HTR-8/SVneo (cell line): ENCODE data around the gene EFHD2.
"Not testable (repeated sequence)": the region's sequence is repeated elsewhere in the genome, so short reads cannot be mapped to it uniquely, and the experiment has no call there.

Experiments
- DNase-seq: peaks from one replicate; pipeline ENCODE4 v3.0.0; 2011; ENCODE audit warnings: low spot score, mixed read lengths; ENCODE audit not compliant: insufficient read length
- FAIRE-seq: peaks from 2 replicates; lab custom pipeline; 2011; peaks lifted over from hg19 to GRCh38; lab: Jason Lieb, UNC

EFHD2 gene, protein sequence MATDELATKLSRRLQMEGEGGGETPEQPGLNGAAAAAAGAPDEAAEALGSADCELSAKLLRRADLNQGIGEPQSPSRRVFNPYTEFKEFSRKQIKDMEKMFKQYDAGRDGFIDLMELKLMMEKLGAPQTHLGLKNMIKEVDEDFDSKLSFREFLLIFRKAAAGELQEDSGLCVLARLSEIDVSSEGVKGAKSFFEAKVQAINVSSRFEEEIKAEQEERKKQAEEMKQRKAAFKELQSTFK

DNA sequence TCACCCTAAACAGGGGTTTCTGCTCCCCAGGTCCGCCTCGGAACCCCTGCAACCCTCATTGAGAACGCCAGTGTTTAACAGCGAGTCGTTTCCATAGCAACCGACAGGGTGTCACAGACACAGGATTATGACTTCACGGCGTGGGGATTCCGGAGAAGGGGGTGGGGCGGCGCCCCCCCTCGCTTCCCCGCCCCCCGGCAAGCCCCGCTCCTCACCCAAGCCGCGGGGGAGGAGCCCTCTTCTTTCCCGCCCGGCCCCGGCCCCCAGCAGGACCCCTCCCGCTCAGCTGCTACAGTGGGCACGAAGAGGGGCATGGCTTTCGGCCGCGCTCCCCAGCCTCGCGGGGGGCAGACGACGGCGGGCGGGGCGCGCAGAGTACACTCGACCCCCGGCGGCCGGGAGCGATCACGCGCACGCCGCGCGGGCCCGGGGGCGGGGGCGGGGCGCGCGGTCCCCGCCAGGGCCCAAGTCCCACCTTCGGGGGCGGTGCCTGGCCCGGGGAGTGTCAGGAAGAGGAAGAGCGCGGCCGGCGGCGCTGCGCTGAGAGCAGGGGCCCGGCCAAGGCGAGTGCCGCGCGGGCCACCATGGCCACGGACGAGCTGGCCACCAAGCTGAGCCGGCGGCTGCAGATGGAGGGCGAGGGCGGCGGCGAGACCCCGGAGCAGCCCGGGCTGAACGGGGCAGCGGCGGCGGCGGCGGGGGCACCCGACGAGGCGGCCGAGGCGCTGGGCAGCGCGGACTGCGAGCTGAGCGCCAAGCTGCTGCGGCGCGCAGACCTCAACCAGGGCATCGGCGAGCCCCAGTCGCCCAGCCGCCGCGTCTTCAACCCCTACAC is at the start of gene EFHD2:
TSS of gene EFHD2 (plus strand) at position 501 of the 835 bp plus-strand sequence. CDS start at position 585, 84 bp downstream.
- DNase-seq (peak; percentile 76), FAIRE-seq (peak; percentile 65)

DNA sequence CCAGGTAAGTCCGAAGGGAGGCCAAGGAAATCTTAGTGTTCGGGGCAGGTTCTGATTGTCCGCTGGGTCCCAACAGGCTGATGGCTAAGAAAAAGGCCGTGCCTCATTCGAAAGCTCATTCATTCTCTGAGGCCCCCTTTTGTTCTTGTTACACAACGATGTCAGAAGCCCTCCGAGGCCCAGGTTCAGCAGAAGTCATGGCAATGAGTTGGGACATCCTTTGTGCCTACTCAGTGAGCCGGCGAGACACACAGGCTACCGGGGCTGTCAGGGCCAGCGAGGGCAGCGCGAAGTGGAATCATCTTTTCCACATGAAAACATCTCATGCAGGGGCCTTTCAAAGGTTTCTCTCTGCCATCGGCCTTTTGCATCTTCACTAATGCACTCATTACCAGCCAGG is 49.0 kb upstream of the EFHD2 start:
- DNase-seq (no peak), FAIRE-seq (no peak)

DNA sequence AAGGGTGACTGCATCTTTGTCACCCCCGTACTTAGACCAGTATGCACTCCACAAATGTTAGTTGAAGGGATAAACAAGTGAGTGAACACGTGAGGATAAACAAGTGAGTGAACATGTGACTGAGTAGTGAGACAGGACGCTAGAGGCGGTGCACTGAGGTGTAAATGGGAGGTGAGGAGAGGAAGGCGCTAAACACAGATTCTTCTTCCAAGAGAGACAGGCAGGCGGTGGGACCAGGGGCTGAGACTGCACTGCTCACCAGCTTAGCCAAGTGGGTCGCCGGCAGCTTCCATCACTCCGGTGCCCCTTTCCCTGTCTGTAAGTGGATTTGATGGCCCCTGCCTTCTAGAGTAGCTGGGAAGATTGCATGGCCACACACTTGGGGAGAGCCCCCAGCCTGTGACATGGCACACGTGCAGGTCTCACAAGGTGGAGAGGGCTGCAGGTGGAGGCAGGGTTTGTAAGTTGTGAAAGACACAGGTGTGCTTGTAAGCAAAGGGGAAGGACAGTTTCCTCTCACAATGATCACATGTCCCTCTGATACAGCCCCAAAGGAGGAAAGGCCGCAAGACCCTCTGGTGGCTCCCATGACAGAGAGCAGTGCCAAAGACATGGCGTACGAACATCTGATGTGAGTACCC is 47.5 kb upstream of the EFHD2 start:
- DNase-seq (no peak), FAIRE-seq (no peak)

DNA sequence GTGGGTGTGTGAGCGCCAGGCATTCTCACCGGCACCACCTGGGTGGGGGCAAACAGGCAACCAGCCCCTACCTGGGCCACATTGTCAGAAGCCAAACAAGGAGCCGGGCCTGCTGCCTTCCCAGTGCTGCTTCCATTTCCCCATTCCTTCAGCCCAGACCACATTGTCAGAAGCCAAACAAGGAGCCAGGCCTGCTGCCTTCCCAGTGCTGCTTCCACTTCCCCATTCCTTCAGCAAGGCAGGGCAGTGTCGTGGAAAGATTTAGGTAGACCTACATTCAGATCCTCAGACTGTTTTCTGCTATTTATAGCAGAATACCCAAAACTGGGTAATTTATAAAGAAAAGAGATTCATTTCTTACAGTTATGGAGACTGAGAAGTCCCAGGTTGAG is 47.0 kb upstream of the EFHD2 start:
- DNase-seq: no peak
- no peak for FAIRE-seq

DNA sequence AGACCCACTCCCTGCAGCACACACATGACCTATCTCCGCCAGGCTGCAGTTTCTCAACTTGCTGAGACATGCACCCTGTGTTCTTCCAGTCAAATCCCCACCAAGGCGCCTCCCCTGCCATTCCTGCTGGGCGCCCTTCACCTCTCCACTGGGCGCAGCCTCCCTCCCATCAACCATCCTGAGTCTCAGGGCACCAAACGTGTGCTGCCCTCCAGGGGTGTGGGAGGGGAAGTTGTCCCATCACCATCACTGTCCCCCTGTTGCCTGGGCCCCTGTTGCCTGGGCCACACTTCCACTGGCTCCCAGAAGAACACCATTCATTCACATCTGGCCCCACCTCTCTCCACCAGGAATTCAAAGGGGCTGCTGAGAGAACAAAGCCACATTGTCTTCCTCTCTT is 44.9 kb upstream of the EFHD2 start:
- FAIRE-seq: no peak
- no peak for DNase-seq

DNA sequence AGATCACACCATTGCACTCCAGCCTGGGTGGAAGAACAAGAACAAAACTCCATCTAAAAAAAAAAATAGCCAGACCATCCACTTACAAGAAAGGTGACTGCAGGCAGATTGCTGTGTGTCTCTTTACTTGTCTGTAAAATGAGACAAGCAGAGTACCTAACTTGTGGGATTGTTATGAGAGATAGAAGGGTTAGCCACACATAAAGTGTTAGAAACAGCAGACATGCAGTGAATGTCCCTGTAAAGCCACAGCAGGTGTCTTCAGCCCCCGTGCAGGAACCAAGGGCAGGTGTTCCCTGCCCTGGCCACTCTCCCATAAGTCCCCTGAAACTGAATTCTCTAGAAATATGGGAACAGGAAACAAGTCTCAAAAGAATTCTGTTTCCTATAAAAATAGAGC is 40.8 kb upstream of the EFHD2 start:
- DNase-seq: no peak
- no peak for FAIRE-seq

DNA sequence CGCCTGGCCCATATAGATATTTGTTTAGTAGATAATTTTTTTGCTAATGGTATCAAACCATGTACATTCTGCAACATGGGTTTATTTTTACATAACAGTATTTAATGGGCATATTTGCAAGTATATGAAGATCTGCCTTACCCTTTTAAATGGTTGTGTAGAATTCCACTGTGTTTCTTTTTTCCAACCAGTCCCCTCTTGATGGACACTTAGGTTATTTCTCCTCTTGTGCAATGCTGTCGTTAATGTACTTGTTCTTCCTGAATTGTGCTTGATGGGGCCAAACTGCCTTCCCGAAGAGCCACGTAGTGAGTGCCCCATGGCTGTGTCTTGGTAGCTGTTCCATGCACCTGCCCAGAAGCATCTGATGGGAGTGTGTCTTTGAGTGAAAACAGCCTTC is 39.4 kb upstream of the EFHD2 start:
- FAIRE-seq: no peak

DNA sequence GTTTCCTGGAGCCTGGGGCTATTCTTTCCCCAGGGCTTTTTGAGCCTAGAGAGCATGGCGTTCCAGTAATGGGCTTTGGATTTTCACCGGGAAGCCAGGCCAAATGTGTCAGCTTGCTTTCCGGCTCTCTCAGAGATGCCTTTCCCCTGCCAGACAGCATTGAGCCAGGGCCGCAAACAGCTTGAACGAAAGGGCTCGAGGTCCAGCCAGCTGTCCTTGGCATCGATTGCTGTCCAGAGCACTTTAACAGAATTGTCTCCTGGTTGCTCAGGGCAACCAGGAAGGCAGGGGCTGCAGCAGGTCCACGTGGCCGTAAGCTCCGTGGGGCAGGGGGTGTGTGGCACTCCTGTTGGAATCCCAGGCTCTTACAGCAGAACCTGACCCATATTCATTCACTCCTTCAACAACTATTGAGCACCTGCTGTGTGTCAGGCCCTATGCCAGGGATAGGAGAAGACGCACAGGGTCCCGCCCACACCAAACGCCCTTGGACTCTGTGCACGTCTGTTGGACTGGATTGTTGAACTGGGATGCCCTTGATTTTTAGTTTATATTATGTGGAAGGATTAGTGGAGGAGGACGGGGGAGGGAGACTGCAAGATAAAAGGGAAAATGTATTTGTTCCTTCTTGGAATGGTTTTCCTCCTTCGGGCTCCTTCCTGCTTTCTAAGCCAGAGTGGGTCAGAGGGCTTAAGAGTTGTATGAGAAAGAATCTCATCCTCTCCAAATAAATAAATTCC is 38.7 kb upstream of the EFHD2 start:
- no peak for FAIRE-seq
- DNase-seq: no peak

More for the DNA sequence above, 39.4 kb upstream of the EFHD2 start:
- DNase-seq: no peak

DNA sequence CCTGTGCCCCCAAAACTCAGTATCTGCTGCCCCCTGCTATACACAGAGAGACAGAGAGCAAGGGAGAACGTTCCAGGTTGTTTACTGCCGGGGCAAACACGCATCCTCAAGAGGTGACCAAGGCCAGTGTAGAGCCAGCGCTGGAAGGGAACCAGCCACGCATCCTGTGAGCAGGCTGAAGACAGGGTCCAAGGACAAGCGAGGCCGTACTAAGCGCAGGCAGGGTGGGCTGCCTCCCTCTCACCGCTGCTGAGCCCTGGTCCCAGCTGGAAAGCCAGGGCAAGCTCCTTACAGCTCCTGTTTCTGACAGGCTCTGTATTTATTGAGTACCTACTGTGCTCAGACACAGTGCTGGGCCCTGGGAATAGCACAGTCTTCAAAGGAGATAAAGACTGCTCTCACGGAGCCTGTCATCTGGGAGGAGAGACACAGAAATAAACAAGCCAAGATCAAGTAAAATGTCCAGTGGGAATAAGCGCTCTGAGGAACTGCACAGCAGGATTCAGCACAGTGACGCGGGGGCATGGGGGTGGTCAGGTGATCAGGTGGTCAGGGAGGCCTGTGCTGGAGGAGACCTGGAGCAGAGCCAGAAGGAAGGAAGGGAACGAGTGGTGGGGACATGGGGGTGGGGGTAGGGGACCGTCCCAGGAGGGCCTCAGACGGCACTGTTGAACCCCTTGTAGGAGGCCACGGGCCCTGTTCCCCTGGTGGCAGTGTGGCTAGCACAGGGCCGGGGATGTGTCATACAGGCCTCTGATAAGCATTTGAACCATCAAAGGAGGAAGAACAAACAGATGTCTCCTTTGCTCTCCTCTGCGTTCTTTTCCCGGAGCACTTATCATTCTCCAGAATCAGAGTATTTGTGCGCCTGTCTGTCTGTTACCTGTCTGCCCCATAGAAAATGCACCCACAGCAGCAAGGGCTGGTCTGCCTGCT is 37.8 kb upstream of the EFHD2 start:
- no peak for FAIRE-seq

DNA sequence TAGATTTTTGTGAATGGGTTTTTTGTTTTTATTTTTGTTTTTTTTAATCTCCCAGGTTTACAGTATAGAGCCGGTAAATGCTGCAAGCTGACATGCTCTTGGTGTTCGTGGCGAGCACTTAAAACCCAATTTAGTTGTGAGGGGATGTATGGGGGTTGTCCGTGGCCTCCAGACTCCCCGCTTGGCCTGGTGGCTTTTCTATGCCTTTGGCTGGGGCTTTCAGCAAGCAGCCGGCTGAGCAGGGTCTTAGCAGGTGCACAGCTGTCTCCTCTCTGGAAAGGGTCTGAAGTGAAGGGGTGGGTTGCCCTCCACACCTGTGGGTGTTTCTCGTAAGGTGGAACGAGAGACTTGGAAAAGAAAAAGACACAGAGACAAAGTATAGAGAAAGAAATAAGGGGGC is 31.0 kb upstream of the EFHD2 start:
- FAIRE-seq (no peak), DNase-seq (no peak)

More for the DNA sequence above, 37.8 kb upstream of the EFHD2 start:
- no peak for DNase-seq

DNA sequence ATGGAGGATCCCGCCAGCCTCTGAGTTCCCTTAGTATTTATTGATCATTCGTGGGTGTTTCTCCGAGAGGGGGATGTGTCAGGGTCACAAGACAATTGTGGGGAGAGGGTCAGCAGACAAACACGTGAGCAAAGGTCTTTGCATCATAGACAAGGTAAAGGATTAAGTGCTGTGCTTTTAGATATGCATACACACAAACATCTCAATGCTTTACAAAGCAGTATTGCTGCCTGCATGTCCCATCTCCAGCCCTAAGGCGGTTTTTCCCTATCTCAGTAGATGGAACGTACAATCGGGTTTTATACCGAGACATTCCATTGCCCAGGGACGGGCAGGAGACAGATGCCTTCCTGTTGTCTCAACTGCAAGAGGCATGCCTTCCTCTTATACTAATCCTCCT is 30.5 kb upstream of the EFHD2 start:
- FAIRE-seq, DNase-seq: not testable (repeated sequence)

DNA sequence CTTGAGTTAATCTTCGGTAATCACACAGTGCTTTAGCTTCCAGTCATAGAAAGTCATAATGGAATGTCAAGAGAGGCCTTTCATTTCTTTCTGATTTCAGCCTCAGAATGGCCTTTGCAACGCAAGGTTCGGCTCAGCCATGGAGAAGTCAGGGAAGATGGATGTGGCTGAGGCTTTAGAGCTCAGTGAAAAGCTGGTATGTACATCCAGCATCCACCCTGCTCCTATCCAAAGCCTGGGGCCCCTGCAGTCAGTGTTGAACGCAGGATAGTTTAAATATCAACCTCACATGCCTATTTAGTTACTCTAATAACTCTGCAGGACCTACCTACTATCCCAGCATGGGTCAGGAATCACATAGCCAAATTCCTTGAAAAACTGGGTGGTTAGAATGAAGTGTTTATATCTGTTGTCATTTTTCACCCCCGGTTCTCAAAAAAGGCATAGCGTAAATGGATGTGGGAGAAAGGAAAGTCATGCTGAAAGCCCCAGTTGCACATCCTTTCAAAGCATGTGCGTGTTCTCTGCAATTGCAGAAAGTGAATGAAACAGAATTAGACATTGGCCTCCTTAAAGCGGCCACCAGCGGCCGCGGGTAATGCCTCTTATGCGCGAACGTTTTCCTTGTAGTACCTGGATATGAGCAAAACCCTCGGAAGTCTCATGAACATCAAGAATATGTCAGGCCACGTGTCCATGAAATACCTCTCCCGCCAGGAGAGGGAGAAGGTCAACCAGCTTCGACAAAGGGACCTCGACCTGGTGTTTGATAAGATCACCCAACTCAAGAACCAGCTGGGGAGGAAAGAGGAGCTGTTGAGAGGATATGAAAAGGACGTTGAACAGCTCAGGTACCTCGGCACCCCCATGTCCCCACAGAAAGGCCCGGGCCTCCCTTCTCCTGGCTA is 28.8 kb upstream of the EFHD2 start:
- DNase-seq: no peak
- FAIRE-seq: no peak

DNA sequence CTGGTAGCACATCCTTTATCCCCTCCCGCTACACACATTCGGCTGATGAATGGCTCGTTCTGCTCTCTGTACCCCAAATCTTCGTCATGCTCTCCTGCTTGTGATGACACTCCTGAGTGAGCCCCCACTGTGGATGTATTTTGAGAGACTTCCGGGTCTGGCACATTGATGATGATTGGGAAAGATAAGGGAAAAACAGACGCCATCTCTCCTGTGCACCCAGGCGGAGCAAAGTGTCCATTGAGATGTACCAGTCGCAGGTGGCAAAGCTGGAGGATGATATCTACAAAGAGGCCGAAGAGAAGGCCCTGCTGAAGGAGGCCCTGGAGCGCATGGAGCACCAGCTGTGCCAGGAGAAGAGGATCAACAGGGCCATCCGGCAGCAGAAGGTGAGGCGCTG is 27.9 kb upstream of the EFHD2 start:
- FAIRE-seq: no peak
- DNase-seq: no peak

DNA sequence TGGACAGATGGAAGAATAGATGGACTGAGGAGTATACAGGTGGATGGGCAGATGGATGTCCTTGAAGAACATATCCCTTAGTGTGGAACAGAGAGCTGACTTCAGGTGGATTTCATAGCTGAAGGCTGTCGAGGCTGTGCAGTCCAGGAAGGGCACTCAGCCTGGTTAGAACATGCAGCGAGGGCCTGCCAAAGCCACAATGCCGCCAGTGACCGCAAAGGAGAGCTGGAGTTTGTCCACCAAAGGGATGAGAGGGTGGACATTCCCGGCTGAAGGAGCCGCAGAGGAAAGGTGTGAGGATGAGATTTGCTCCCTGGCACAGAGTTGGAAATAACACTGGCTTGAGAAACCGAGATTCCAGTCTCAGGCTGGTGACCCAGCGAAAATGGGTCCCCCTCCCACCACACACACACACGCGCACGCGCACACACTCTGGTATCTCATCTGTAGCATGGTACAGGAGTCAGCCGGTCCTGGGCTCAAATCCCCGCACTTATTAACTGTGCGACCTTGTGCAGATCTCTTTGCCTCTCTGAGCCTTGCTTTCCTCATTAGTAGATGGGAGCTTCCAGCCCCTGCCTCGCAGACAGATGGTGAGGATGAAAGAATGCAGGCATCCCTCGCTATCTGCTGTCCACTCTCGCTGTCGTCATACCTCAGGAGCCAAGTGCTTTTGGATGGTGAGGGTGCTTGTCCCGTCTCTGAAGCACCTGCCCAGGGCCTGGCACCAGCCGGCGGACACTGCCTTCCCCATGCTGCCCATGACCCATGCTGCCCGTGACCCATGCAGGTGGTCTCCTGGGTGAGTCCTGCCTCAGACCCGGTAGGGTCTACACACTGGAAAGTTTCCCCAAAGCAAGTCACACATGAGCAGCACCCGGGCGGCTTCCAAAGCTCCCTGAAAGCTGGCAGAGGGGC is 26.8 kb upstream of the EFHD2 start:
- no peak for FAIRE-seq
- DNase-seq: no peak

DNA sequence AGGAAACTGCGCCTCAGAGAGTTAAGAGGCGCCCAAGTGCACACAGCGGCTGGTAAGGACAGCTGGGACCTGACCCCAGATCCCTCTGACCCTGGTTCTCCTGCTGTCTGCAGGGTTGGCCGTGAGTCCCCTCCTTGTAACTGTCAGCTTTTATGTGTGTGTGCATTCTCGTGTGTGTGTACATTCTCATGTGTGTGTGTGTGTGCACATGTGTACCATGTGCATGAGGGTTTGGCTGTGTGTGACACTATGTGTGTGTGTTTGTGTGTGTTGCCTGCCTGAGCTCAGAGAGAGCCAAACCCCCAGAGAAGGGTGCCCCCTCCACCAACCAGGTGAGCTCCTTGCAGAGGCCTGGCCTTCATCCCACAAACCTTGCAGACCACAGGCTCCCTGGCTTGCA is 25.9 kb upstream of the EFHD2 start:
- FAIRE-seq (no peak), DNase-seq (no peak)

DNA sequence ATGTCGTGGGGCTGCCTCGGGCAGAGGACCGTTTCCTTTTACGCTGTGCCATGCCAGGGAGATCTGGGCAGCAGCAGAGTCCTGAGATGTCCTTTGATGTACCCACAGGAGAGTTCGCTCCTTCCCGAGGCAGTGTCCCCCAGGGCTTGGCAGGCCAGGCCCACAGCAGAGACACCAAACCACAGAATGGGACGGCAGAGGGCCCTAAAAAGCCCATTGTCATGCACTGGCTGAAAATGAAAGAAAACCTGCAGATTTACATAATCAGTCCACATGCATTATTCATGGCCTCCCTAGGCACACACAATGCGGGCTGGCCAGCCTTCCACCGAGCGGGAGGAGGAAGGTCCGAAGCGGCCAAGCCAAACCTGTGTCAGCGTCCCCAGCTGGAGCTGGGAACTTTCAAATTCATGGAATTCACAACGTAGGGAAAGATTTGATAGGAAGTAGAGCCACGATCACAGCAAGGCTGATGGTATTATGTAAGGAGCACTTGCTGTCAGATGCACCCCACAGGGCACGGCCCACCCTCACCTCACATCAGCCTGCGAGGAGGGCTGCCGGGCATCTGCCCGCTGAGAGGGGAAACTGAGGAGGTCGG is 25.3 kb upstream of the EFHD2 start:
- DNase-seq (no peak), FAIRE-seq (no peak)

DNA sequence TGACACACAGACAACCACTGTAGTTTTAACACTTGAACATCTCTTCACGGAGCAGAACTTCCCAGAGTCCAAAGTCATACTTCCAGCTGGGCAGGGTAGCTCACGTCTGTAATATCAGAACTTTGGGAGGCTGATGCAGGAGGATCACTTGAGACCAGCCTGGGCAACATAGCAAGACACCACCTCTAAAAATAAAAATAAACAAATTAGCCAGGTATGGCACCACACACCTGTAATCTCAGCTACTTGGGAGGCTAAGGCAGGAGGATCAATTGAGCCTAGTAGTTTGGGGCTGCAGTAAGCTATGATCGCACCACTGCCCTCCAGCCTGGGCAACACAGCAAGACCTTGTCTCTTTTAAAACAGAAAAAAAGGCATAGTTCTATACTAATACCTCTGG is 24.3 kb upstream of the EFHD2 start:
- FAIRE-seq (no peak), DNase-seq (no peak)
